ENCODE results near the gene MOXD1.
"Not testable (repeated sequence)": the region's sequence is repeated elsewhere in the genome, so short reads cannot be mapped to it uniquely, and the experiment has no call there.

MOXD1 gene

DNA sequence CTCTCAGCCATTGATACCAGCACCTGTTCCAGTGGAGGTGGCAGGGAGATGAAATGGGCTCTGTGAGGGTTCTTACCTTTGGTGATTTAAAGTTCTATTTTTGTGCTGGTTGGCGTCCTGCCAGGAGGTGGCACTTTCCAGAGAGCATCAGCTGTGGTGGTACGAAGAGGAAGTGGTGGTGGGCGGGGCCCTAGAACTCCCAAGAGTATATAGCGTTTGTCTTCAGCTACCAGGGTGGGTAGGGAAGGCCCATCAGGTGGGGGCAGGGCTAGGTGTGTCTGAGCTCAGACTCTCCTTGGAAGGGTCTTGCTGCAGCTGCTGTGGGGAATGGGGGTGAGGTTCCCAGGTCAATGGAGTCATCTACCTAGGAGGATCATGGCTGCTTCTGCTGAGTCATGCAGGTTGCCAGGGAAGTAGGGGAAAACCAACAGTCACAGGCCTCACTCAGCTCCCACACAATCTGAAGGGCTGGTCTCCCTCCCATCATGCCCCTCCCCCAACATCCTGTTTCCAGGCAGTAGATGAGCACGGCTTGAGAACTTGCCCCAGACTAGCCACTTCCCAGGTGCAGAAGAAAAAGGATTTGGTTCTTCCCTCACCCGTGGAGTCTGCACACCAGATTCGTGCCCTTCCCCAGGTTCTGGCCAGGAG lies 46.6 kb downstream of the MOXD1 start:
- no peak for DNase-seq (ENCODE audit: low read depth)

- not testable (repeated sequence) for DNase-seq (ENCODE audit: low read depth)
Observed at GRCh38 chr6:132351986-132352385, 49.3 kb downstream of the MOXD1 start.

DNA sequence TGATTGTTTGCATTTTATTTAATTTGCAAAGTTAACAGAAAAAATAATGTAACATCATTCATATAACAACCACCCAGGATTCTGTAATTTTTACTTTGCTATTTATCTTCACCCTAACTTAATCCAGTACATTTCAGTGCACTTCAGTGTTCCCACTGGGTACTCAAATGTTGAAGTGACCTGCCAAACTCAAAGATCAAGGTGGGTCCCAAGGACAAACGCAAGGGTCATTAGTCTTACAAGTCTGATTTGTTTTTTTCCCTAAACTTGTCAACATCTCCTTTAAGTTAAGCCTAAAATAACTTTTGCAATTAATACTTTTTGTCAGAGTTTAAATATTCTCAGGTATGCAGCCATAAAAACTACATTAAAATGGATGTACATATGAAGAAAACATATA lies 53.0 kb downstream of the MOXD1 start:
- DNase-seq (ENCODE audit: low read depth) = no peak

- no peak for DNase-seq (ENCODE audit: low read depth)
Observed at GRCh38 chr6:132344811-132345210, 56.5 kb downstream of the MOXD1 start.

- DNase-seq (ENCODE audit: low read depth) = no peak
Observed at GRCh38 chr6:132341646-132342045, 59.6 kb downstream of the MOXD1 start.

- no peak for DNase-seq (ENCODE audit: low read depth)
Observed at GRCh38 chr6:132334521-132334885, 66.8 kb downstream of the MOXD1 start.

DNA sequence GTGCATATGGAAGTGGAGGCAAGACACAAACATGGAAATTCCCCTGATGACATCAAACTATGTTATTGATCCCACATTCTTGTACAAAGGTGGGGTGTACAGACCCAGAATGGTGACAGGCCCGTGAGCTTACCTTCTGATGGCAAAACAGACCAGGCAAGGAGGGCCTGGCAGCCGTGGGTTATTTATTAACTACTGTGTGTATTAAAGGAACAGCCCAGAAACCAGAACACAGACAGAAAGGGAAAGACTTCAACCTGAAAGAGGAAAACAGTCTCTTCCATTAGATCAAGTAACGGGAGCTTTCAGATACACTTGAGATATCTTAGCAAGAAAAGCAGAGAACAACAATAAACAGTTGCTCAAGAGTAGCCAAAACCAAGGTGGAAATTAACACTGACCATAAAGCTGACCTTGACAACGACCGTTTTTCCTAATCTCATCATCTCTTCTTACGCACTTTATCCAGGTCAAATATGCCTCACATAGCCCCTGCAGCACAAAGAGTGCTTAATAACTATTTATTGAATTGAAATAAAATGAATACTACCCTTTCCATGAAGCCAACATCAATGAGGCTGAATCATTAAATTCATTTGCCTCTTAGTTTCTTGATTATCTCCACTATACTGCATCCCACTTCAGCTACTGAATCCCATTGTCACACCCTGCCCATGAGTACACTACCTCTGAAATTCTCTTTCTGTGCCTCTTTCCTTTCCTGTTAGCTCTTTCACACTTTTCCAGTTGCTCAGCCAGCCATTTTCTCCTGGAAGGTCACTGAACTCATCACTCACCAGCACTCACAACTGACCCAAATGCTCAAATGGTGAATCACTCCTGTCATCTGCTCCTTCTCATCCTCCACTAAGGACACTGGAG lies 67.4 kb downstream of the MOXD1 start:
- DNase-seq (ENCODE audit: low read depth) = peak; percentile 71

GRCh38 chr6:132330759-132331158 lies 70.5 kb downstream of the MOXD1 start:
- DNase-seq (ENCODE audit: low read depth) = no peak

DNA sequence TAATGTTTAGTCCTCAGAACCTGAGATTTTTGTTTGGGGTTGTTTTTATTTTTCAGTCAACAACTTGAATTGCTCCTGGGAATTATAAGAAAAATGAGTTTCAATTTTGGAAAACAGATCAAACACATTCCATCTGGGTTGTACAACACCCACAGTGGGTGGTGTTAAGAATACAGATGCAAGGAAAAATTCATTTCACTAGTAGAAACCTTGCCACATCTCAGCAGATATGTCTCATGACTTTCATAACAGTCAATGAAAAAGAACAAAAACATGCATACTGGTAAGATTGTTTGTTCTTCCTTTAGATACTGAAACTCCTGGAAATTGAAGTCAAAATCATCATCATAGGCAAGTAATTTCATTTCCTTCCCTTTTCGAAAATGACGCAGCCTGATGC lies 78.9 kb downstream of the MOXD1 start:
- DNase-seq (ENCODE audit: low read depth) = peak; percentile 27

- peak; percentile 40 for DNase-seq (ENCODE audit: low read depth)
Observed at GRCh38 chr6:132320007-132320406, 81.3 kb downstream of the MOXD1 start.

DNA sequence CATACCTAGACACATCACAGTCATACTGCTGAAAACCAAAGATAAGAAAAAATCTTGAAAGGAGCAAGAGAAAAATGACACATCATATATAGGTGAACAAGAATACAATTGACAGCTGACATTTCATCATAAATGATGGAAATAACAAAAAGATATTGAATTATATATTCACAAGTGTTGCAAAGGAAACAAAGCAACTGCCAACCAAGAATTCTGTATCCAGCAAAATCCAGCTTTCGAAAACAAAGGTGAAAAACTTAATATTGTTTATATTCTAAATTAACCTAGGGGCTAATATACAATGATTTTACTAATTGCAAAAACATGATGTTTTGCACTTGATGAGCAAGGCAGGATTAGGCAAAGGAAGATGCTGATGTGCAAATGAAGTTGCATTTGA lies 84.3 kb downstream of the MOXD1 start:
- no peak for DNase-seq (ENCODE audit: low read depth)

DNA sequence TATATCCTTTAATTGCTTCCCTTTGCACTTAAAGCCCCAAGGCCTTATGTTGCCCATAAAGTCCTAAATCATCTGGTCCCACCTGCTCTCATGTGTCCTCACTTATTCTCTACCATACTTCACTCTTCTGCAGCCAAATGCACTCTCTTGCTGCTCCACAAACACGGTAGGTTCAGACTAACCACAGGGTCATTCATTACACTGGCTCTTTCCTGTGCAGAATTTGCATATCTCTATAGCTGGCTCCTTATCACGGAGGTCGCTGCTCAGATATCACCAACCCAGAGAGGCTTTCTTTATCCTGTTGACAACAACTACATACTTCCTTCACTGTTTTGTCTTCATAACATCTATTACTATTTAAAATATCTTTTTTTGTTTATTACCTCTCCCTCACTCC lies 86.8 kb downstream of the MOXD1 start:
- DNase-seq (ENCODE audit: low read depth) = no peak

DNA sequence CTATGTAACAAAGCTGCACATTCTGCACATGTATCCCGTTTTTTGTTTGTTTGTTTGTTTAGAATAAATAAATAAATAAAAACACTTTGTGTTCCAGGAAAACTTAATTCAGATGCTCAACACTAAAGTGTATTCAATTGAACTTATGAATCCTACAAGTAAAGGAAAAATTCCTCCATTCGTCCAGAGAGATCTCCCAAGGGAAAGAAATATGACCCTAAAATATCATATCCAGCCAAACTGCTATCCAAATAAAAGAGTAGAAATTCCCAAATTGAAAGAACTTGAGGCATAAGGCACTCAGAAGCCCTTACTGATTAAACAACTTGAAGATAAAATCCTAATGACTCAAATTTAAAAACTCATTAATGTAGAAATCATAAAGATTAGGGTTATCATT lies 90.4 kb downstream of the MOXD1 start:
- DNase-seq (ENCODE audit: low read depth) = no peak

DNA sequence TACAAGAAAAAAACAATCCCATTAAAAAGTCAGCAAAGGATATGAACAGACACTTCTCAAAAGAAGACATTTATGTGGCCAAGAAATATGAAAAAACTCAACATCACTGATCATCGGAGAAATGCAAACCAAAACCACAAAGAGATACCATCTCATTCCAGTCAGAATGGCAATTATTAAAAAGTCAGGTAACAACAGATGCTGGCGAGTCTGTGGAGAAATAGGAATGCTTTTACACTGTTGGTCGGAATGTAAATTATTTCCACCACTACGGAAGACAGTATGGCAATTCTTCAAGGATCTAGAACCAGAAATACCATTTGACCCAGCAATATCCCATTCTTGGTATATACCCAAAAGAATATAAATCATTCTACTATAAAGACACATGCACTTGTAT lies 91.1 kb downstream of the MOXD1 start:
- DNase-seq (ENCODE audit: low read depth) = not testable (repeated sequence)

- no peak for DNase-seq (ENCODE audit: low read depth)
Observed at GRCh38 chr6:132304891-132305305, 96.4 kb downstream of the MOXD1 start.

DNA sequence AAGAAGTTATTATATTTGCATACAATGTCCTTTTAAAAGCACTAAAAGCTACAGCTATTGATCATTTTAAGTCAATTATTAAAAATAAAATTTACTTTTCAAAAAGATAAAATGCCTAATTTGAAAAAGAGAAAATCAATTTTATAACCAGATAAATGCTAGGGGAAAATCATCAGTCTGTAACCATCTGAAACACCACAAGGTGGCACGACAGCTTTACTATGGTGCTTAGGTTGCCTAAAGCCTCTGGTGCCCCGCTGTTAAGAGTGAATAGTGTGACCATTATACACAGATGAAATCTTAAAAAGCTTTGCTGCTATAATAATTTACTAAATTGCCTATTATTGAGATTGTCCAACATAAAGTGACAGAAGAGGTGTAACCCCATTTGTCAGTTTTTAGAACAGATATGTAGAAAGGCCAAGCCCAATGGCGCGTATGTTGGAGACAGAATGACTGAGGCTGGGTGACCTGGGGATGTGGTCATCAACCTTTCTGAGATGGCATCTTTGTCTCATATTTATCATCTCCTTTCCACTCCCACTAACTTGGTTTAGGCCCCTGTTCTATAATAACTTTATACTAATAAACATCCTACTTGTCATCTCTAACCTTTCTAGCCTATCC lies 100.8 kb downstream of the MOXD1 start:
- peak; percentile 24 for DNase-seq (ENCODE audit: low read depth)

- peak; percentile 27 for DNase-seq (ENCODE audit: low read depth)
Observed at GRCh38 chr6:132298344-132298949, 102.8 kb downstream of the MOXD1 start.

- DNase-seq (ENCODE audit: low read depth) = no peak
Observed at GRCh38 chr6:132289756-132290155, 111.5 kb downstream of the MOXD1 start.

DNA sequence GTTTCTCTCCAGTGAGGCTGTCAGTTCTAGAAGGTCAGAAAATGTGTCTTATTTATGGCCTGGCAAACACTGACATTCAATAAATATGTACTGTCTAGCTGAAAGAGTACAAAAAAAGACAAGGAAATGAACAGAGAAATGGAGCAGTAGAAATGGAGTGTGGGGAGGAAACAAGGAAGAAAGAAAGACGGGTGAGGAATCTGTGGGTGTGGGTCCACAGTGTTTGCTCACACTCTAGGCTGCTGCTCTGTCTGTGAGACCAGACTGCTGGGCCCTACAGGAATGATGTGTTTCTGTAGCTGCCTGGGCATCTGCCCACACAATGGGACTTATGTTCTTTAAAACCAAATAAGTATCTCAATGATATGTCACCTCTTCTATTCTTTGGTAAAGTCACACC lies 114.2 kb downstream of the MOXD1 start:
- DNase-seq (ENCODE audit: low read depth) = no peak

DNA sequence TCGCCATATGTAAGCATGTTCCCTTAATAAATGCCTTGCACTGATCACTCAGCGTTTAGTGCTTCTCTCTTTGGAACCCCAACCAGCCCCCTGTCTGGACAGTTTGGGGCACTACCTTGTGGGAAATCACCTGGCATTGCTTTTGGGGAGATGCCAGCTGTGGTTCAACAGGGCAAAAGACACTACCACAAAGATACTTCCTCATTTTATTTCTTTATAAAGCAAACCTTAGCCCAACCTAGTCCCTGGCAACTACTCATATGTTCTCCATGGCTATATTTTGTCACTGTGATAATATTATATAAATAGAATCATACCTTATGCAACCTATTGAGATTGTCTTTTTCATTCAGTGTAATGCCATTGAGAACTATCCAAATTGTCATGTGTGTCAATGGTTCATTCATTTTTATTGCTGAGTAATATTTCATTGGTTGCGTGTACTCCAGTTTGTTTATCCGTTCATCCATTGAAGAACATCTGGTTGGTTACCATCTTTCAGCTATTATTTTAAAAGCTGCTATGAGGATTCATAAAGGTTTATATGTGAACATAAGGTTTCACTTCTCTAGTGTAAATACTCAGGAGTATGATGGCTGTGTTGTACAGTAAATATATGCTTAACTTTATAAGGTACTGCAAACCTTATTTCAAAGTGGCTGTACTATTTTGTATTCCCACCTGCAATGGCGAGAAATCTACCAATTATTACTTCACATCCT lies 114.8 kb downstream of the MOXD1 start:
- no peak for DNase-seq (ENCODE audit: low read depth)

- DNase-seq (ENCODE audit: low read depth) = no peak
Observed at GRCh38 chr6:132285004-132285780, 116.1 kb downstream of the MOXD1 start.

All from non-pigmented ciliary epithelial cell (primary cell).